NCI-H345 treated with DMSO at 0.1 percent for 48 hours (cell line): Measurements from ENCODE around the gene WDHD1.
"Not testable (repeated sequence)": the region's sequence is repeated elsewhere in the genome, so short reads cannot be mapped to it uniquely, and the experiment has no call there.

Experiments used
- DNase-seq: peaks from one replicate; lab custom pipeline; 2025; ENCODE audit not compliant: unreplicated experiment; lab: John Stamatoyannopoulos, UW

The WDHD1 gene

GRCh38 chr14:55051165-55051422 lies 24.2 kb upstream of the WDHD1 start:
- no peak for DNase-seq

DNA sequence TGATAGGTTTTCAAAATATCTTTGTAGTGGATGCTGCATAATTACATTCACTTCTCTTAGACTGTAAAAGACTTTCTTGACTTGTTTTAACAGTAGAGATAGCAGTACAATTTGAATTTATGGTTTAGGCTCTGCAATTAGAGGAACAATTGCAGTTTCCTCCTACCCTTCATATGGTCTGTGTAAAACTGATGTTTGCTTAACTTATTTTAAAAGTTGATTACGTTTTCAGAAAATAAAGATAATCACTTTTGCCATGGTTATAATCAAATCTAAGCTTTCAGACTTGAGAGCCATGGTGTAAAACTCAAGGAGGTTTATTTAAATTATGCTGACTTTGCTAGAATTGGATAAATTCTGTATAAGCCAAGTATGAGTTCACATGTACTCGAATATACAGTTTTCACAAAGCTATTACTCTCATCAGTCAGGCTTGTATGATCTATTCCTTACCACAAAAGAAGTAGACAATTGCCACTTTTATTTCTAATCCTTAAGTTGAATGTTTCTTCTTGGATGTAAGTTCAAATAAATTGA lies 22.1 kb upstream of the WDHD1 start:
- DNase-seq: no peak

- DNase-seq: no peak
Observed at GRCh38 chr14:55047301-55048053, 20.6 kb upstream of the WDHD1 start.

- DNase-seq: no peak
Observed at GRCh38 chr14:55045087-55045486, 18.2 kb upstream of the WDHD1 start.

GRCh38 chr14:55043528-55043927 lies 16.6 kb upstream of the WDHD1 start:
- DNase-seq: no peak

- no peak for DNase-seq
Observed at GRCh38 chr14:55038708-55039107, 11.8 kb upstream of the WDHD1 start.

- DNase-seq: not testable (repeated sequence)
Observed at GRCh38 chr14:55037995-55038394, 11.1 kb upstream of the WDHD1 start.

DNA sequence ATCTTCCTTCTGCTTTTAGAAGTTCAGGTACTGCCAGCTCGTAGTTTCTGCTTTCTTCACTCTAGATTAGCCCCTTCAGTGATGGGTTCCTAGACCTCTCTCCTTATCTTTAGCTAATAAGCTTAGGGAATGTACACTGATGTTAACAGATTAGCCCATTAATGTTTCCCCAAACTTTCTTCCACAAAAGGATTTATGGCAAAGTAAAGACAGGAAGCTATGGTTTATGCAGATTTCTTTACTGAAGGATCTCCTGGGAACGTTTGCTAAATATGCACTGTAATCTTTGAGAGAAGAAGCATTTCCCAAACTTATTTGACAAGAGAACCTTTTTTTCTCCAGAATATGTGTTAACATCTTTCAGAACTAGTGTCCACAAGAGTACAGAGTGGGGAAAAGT lies 4.3 kb upstream of the WDHD1 start:
- DNase-seq: no peak

DNA sequence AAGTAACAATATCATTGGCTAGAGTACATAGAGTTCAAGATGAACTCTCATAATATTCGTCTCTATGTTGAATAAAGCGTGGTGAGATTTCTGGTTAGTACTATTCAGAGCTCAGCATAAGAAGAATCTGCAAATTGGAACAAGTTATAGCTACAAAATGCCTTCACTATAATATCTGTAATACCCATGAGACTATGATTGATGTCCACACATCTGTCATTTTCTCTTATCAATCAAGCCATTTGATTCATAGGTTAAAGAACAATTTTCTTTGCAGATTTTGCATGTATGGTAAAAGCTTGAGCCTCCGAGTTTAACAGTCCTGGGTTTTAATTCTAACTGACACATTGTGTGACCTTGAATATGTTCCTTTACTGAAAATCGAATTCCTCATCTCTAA lies 1.6 kb upstream of the WDHD1 start:
- DNase-seq: no peak

GRCh38 chr14:55028066-55028465 lies 1.2 kb upstream of the WDHD1 start:
- no peak for DNase-seq

DNA sequence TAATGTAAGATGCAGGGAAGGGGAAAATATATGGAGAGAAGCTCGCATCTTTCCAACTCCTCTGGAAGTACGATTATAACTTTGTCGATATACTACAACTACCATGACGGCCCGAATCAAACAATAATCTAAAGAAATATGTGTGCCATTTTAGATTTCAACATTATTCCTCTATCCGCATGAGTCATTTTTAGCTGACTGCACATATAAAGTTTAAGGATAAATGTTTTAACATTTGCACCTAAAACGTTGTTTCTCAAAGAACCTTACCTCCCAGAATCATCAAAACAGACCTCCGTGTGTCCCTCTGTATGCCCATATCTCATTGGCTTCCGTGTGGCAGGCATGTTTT lies 482 bp downstream of the WDHD1 start:
- no peak for DNase-seq

DNA sequence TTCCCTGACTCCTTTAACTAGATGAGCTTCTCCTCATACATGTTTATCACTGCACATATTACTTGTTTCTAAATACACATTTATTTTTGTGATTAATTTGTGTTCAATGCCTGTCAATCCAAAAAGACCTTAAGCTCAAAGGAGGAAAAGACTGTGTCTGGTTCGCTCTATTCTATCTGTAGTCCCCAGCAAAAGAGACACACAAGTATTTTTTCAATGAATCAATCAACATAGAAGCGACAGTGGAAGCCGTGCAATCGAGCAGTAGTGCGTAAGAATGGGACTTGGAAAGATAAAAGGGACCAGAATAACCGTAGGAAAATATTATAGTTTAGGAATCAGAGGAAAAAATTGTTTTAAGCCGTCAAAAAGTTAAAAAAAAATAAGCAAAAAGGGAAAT lies 951 bp downstream of the WDHD1 start:
- DNase-seq: no peak

DNA sequence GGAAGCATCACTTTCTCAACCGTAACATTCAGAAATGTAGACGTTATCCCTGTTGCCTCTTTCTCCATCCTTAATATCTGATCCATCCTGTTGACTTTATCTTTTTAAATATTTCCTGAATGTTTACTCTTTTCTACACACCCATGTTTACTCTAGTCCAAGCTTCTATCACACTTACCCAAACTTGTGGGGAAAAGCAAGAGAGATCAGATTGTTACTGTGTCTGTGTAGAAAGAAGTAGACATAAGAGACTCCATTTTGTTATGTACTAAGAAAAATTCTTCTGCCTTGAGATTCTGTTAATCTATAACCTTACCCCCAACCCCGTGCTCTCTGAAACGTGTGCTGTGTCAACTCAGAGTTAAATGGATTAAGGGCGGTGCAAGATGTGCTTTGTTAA lies 2.5 kb downstream of the WDHD1 start:
- not testable (repeated sequence) for DNase-seq

DNA sequence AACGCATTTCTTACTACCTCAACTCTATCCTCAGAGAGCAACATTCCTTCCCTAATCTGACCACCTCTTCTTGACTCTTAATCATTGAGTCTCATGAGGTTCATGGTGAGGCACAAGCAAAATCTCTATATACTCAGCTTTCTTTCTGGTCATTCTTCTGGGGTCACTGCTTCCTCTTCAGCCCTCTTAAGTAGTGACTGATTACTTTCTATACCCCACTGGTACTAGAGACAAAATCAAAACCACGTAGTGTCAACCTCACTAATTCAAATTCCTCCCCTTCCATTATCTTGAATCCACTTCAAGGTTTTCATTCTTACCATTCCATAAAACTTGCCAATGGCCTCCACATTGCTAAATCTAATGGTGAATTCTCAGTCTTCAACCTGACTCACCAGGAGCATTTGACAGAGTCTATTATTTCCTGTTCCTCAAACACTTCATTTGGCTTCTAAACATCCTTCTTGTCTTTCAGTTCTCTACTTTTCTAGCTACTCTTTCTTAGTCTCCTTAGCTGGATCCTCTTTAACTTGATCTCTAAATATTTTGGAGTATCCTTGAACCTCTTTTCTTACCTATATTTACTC lies 6.8 kb downstream of the WDHD1 start:
- DNase-seq: no peak

DNA sequence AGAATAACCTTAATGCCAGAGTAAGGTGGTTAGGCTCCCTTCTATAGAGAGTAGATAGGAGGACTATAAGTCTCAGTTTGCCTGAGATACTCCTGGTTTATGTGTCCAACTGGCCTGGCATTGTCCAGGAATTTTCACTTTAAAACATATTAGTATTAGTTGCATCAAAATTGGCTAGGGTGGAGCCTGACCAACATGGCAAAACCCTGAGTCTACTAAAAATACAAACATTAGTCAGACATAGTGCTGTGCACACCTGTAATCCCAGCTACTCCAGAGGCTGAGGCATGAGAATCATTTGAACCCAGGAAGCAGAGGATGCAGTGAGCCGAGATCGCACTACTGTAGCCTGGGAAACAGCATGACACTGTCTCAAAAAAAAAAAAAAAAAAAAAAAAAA lies 11.9 kb downstream of the WDHD1 start:
- no peak for DNase-seq

GRCh38 chr14:55005071-55005470 lies 21.8 kb downstream of the WDHD1 start:
- DNase-seq: no peak

GRCh38 chr14:55000381-55000780 lies 26.5 kb downstream of the WDHD1 start:
- no peak for DNase-seq

GRCh38 chr14:54985156-54985555 lies 41.7 kb downstream of the WDHD1 start:
- no peak for DNase-seq

DNA sequence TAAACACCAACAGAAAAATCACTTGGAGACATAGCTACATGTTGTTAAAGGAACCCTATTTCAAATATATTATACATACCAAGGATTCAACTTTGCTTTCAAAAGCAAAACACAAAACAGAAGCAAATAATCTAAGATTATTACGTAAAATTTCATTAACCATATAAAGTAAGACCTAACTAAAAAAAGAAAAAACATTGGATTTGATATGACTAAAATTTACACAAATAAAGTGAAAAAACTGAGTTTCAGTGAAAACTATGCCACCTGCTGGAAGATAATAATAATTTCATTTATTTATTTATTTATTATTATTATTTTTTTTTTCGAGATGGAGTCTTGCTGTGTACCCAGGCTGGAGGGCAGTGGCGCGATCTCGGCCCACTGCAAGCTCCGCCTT lies 45.2 kb downstream of the WDHD1 start:
- DNase-seq: no peak

DNA sequence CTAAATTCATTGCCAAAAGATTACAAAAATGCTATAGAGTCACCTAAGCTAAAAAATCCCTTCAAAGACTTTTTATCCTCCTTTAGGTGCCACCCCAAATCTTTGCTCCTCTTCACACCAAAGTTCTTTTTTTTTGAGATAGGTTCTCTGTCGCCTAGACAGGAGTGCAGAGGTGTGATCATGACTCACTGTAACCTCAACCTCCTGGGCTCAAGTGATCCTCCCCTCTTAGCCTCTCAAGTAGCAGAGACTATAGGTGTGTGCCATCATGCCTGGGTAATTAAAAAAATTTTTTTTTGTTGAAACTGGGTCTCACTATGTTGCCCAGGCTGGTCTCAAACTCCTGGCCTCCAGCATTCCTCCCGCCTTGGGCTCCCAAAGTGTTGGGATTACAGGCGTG lies 47.9 kb downstream of the WDHD1 start:
- DNase-seq: no peak

- DNase-seq: no peak
Observed at GRCh38 chr14:54976316-54976715, 50.6 kb downstream of the WDHD1 start.

DNA sequence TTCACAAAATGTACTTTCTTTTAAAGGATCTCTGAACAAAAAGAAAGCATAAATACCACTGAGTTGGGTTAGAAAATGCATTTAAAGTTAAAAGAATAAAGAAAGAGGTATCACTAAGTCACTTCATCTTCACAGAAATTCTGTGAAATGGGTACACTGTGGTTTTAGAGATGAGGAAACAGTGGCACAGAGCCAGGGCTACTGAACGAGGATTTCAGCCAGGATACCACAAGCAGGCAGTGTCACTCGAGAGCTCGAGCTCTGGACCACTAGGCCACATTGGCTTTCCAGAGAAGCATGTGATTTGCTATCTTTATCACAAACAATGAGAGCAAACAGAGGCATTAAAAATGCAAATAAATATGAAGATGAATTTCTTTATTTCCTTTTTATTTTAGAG lies 51.0 kb downstream of the WDHD1 start:
- DNase-seq: no peak

GRCh38 chr14:54974788-54975414 lies 52.0 kb downstream of the WDHD1 start:
- no peak for DNase-seq
